Midbrain (tissue), 1 donor: ENCODE results near the gene AQP11.
"Not testable (repeated sequence)": the region's sequence is repeated elsewhere in the genome, so short reads cannot be mapped to it uniquely, and the experiment has no call there.

Source experiments
- DNase-seq: peaks from one replicate; lab custom pipeline; 2025; lab: John Stamatoyannopoulos, UW

AQP11 gene

DNA sequence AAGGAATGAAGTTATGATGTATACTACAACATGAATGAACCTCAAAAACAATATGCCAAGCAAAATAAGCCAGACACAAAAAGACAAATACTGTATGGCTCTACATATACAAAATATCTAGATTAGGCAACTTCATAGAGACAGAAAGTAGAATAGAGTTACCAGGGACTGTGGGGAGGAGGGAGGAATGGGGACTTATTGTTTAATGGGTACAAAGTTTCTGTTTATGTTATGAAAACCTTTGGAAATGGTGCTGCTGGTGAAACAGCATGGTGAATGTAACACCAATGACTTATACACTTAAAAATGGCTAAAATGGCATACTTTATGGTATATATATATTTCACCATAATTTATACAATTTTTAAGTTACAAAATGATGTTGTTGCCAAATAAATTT is 4.1 kb downstream of the AQP11 start:
- no peak for DNase-seq

DNA sequence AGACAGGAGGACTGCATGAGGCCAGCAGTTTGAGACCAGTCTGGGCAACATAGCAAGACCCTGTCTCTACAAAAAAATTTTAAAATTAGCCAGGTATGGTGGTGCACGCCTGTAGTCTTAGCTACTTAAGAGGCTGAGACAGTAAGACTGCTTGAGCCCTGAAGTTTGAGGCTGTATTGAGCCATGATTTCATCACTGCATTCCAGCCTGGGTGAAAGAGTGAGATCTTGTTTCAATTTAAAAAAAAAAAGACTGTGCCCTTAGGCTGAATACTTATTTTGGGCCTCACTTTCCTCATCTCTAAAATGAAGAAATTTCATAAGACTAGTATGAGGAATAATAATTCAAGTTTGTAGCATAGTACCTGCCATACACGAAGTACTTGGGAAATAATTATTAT is 6.9 kb downstream of the AQP11 start:
- no peak for DNase-seq

DNA sequence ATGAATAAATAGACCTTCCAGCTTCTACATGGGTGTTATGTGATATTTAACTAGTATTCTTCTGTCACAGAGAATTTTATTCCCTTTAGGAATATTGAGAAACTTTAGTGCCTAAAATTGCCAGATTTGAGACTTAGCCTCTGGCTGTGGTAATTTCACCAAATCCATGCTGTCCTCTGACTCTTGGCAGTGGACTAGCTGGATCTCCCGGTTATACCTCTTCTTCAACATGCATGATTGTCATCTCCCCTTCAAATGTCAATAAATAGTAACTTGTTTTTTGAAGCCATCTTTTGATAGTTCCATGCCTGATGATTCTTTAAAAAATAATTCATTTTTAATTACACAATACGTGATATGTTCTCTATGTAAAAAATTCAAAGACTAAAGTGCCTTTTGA is 8.4 kb downstream of the AQP11 start:
- DNase-seq, result no peak

DNA sequence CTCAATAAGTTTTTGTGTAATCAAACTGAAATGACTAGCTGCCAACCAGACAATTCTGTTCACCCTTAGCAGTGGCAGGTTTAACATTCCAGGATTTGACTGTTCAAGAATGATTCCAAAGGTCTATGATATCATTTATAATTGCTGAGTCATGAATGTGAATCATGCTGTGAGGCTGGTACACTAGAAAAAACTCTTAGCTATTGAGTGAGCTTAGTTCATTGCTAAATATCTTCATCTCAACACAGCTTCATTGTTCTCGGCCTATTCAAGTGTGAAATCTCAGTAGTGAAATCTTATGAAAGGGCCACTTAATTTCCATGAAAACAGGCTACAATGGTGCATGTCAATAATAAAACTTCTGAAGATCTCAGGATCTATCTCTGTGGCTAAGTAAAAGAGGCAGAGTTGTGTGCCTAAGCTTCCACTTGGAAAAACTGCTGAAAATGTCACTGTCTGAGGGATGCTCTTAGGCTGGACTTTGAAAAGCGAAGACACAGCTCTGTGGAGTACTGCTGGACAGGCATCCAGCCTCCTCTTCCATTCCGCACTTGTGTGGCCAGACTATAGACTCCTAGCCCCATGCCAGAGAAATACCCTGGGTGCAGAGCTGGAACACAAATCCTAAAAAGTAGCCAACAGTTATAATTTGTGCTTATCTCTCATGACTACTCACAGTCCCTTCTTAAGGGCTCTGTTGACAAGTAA is 12.8 kb downstream of the AQP11 start:
- DNase-seq, result peak; percentile 28

- DNase-seq, result no peak
Observed at GRCh38 chr11:77604281-77604680, 14.5 kb downstream of the AQP11 start.

GRCh38 chr11:77609234-77609633 is 19.5 kb downstream of the AQP11 start:
- DNase-seq, result no peak

DNA sequence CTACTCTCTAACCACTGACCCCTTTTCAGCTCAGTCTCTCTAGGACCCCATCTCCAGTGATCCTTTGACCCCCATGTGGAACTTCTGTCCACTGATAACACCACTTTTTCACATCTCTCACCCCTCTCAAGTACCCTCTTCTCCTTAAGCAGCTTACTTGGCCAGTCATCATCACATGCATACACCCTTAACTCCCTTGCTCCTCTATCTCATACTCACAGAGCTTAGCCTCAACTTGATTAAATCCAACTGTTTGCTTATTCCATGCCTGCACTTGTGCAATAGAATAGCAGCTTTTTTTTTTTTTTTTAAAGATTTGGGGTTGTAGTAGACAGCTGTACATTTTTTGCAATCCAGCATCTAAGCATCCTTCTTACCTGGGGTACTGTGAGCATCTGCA is 22.2 kb downstream of the AQP11 start:
- DNase-seq, result no peak

- DNase-seq, result no peak
Observed at GRCh38 chr11:77617892-77618291, 28.1 kb downstream of the AQP11 start.

- peak; percentile 45 for DNase-seq
Observed at GRCh38 chr11:77619576-77620198, 29.9 kb downstream of the AQP11 start.

- no peak for DNase-seq
Observed at GRCh38 chr11:77630157-77630710, 40.5 kb downstream of the AQP11 start.

DNA sequence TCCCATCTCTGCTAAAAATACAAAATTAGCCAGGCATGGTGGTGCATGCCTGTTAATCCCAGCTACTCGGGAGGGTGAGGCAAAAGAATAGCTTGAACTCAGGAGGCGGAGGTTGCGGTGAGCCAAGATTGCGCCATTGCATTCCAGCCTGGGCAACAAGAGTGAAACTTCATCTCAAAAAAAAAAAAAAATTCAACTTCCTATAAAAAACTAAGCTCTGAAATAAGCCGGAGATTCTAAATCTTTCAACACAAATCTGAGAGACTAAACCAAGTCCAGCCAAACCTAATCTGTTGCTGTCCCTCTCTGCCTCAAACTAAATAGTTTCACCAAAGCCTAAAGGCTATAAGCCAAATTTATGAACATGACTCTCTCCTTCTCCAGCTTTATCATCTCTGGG is 44.2 kb downstream of the AQP11 start:
- DNase-seq, result not testable (repeated sequence)

- DNase-seq, result no peak
Observed at GRCh38 chr11:77636731-77637344, 47.1 kb downstream of the AQP11 start.

GRCh38 chr11:77637345-77638165 is 47.8 kb downstream of the AQP11 start, which contains the start of gene CLNS1A:
Gene CLNS1A (minus strand): TSS chr11:77637794. CDS start chr11:77637714, 80 bp downstream.
- DNase-seq, result peak; percentile 95

DNA sequence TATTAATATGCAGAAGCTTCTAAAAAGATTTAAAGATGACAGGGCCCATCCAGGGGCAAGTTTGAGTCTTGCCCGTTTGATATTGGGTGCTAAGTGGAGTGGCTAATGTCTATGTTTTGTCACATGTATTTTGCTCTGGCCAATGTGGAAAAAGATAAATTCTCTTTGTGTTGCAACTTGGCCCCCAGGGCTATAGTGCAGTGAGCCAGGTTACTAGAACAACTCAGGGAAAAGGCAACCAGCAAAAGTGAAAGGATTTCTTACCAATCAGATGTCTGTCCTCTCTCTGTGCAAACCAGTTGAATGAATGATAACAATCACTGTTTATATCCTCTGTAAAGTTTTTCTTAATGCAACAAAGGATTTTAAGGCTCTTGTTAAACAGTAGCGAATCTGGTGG is 52.5 kb downstream of the AQP11 start:
- no peak for DNase-seq

- no peak for DNase-seq
Observed at GRCh38 chr11:77644887-77645286, 55.1 kb downstream of the AQP11 start.

GRCh38 chr11:77647654-77648305 is 58.0 kb downstream of the AQP11 start:
- no peak for DNase-seq

- no peak for DNase-seq
Observed at GRCh38 chr11:77650123-77650522, 60.4 kb downstream of the AQP11 start.

- DNase-seq, result no peak
Observed at GRCh38 chr11:77654770-77655434, 65.1 kb downstream of the AQP11 start.

DNA sequence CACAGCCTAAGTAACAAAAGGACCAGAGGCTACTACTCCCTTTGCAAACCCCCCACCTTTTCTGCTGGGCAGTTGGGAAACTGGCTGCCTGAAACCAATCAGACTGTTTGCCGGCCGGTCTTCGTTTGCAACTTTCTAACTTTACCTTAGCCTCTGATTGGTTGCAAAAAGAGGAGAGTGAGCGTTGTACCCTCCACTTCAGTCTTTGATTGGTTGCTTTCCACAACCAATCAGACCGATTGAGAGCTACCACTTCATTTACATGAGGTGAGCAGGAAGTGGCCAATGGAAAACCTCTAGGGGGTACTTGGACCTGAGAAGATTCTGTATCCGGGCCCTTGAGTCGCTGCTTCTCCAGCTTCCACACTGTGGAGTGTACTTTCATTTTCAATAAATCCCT is 66.6 kb downstream of the AQP11 start:
- no peak for DNase-seq

GRCh38 chr11:77658213-77659013 is 68.7 kb downstream of the AQP11 start:
- no peak for DNase-seq
